Keratinocyte (primary cell): ENCODE results near the gene ATF7IP. TPM values are rescaled to one million over a fixed set of nuclear protein-coding genes. Genes with fewer than 3 reads are reported as not detected.

Experiments used
- DNase-seq: peaks from one replicate; pipeline ENCODE4 v3.0.0-alpha.2; 2011; ENCODE audit warnings: low read depth, missing footprints, low spot score
- FAIRE-seq: peaks from 2 replicates; lab custom pipeline; 2011; peaks lifted over from hg19 to GRCh38; lab: Jason Lieb, UNC
- H2AFZ ChIP-seq: 2 replicates; pipeline ENCODE4 v1.6.0; 2012; ENCODE audit warnings: low read length, control low read depth, inconsistent platforms; ENCODE audit not compliant: control insufficient read depth
- H3K27ac ChIP-seq: 2 replicates; pipeline ENCODE4 v1.5.1; 2011; ENCODE audit warnings: low read length; ENCODE audit not compliant: control insufficient read depth, insufficient read depth
- H3K27me3 ChIP-seq: 3 replicates; pipeline ENCODE4 v1.6.0; 2011; ENCODE audit warnings: low read length; ENCODE audit not compliant: control insufficient read depth, insufficient read depth; ENCODE audit errors: extremely low read depth
- H3K36me3 ChIP-seq, 2 experiments: 2 replicates in 1 of 2; 3 replicates in 1 of 2; pipeline ENCODE4 v1.5.1; 2011; ENCODE audit warnings: low read length in 2 of 2, mild to moderate bottlenecking in 1 of 2; ENCODE audit not compliant: control insufficient read depth in 2 of 2, insufficient read depth in 2 of 2; ENCODE audit errors: extremely low read depth in 1 of 2
- H3K4me1 ChIP-seq: 3 replicates; pipeline ENCODE4 v1.5.1; 2011; ENCODE audit warnings: low read length; ENCODE audit not compliant: control insufficient read depth, insufficient read depth; ENCODE audit errors: extremely low read depth
- H3K4me2 ChIP-seq: 3 replicates; pipeline ENCODE4 v1.6.0; 2011; ENCODE audit warnings: low read depth, low read length; ENCODE audit not compliant: control insufficient read depth, insufficient read depth; ENCODE audit errors: extremely low read depth
- H3K4me3 ChIP-seq, 3 experiments: fragments of 200-600 bp in 1 of 3; sonication (generic) in 1 of 3; 2 replicates in 2 of 3; 3 replicates in 1 of 3; pipeline ENCODE4 v1.5.1; 2011 to 2016; ENCODE audit warnings: low read length in 3 of 3, mild to moderate bottlenecking in 3 of 3, control low read depth in 2 of 3, inconsistent platforms in 1 of 3, low read depth in 1 of 3, mixed read lengths in 1 of 3, mixed run types in 1 of 3, moderate library complexity in 1 of 3; ENCODE audit not compliant: control insufficient read depth in 2 of 3, insufficient read depth in 2 of 3; ENCODE audit errors: extremely low read depth in 1 of 3
- H3K79me2 ChIP-seq: 2 replicates; pipeline ENCODE4 v1.6.0; 2012; ENCODE audit warnings: low read length; ENCODE audit not compliant: control insufficient read depth, insufficient read depth
- H3K9ac ChIP-seq: 3 replicates; pipeline ENCODE4 v1.6.0; 2011; ENCODE audit warnings: low read length; ENCODE audit not compliant: control insufficient read depth, insufficient read depth; ENCODE audit errors: extremely low read depth
- H3K9me1 ChIP-seq: 3 replicates; pipeline ENCODE4 v1.6.0; 2011; ENCODE audit warnings: low read length; ENCODE audit not compliant: control insufficient read depth, insufficient read depth; ENCODE audit errors: extremely low read depth
- H3K9me3 ChIP-seq: 2 replicates; pipeline ENCODE4 v1.5.1; 2012; ENCODE audit warnings: low read depth, low read length; ENCODE audit not compliant: control insufficient read depth
- H4K20me1 ChIP-seq: 3 replicates; pipeline ENCODE4 v1.6.0; 2011; ENCODE audit warnings: low read length; ENCODE audit not compliant: control insufficient read depth, insufficient read depth; ENCODE audit errors: extremely low read depth
- EZH2 ChIP-seq: IDR thresholded peaks from one replicate; pipeline ENCODE4 v1.6.1; 2012; ENCODE audit warnings: inconsistent platforms, mild to moderate bottlenecking, low read length, moderate library complexity
- dilution Hi-C: fragments of 300-500 bp; cut with MboI; formaldehyde crosslinking; loops from one replicate; pipeline ENCODE4 v1.7.0; 2020; ENCODE audit warnings: low sequenced_read_pairs; ENCODE audit not compliant: extremely low pct_ligation_motif_present
- polyA plus RNA-seq, 5 experiments: library from polyadenylated mRNA; depleted of rRNA in 3 of 5; stranded (reverse) in 3 of 5; stranded (forward) in 1 of 5; unstranded in 1 of 5; fragments of >200 nt; gene quantifications; 1 replicate in 1 of 5; 2 replicates in 3 of 5; 3 replicates in 1 of 5; pipeline versions ENCODE4 v1.2.1 to v1.2.3, GENCODE V29; 2011 to 2012; ENCODE audit warnings: missing spikeins in 2 of 5, low read depth in 1 of 5, low replicate concordance in 1 of 5
- TF ChIP-seq, protein P1 (sequence below), 3 experiments: IDR thresholded peaks in 1 of 3; conservative IDR thresholded peaks in 1 of 3; optimal IDR thresholded peaks in 1 of 3; 2 replicates in 2 of 3; 3 replicates in 1 of 3; pipeline versions ENCODE3 to v1.5.1; 2011; ENCODE audit warnings: low read length in 3 of 3, mild to moderate bottlenecking in 3 of 3, moderate library complexity in 2 of 3, control low read depth in 1 of 3, inconsistent platforms in 1 of 3; ENCODE audit not compliant: insufficient read depth in 2 of 3; ENCODE audit errors: extremely low read depth in 1 of 3

The ATF7IP gene
- polyA plus RNA-seq, 1 donor (not counting 4 experiments of a cell fraction or from before 2014, with no cell fraction given) = 16.3 TPM

DNA sequence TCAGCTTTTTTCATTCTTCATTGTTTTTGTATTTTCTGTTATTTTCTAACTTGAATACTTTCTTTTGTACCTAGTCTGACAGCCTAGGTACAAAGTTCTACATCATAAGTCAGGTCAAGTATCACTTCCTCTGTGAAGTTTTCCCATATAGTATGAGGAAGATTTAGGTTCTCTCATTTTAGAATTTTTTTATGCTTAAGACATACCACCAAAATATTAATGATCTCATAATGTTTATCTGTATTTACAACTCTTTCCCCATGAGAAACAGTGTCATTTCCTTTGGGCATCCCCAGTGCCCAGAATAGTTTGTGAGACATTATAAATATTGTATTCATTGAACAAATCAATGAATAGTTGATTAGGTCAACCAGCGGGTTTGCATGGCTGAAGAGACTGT is 3.1 kb upstream of the ATF7IP start:
- no peak for DNase-seq

GRCh38 chr12:14364583-14365271 is 755 bp upstream of the ATF7IP start:
- peak overlapping the region; percentile 71 to 91 (median 73) for H3K4me3 ChIP-seq
- peaks cover 5% of the 10 kb centered on the region for H3K4me1 ChIP-seq
- H3K36me3 ChIP-seq = no peaks in the 10 kb centered on the region
- peak overlapping the region; percentile 94 for H3K4me2 ChIP-seq
- no peaks in the 10 kb centered on the region for H3K27me3 ChIP-seq
- no peak for TF ChIP-seq EZH2
- TF ChIP-seq, protein P1, sequence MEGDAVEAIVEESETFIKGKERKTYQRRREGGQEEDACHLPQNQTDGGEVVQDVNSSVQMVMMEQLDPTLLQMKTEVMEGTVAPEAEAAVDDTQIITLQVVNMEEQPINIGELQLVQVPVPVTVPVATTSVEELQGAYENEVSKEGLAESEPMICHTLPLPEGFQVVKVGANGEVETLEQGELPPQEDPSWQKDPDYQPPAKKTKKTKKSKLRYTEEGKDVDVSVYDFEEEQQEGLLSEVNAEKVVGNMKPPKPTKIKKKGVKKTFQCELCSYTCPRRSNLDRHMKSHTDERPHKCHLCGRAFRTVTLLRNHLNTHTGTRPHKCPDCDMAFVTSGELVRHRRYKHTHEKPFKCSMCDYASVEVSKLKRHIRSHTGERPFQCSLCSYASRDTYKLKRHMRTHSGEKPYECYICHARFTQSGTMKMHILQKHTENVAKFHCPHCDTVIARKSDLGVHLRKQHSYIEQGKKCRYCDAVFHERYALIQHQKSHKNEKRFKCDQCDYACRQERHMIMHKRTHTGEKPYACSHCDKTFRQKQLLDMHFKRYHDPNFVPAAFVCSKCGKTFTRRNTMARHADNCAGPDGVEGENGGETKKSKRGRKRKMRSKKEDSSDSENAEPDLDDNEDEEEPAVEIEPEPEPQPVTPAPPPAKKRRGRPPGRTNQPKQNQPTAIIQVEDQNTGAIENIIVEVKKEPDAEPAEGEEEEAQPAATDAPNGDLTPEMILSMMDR (optimal IDR thresholded peaks at IDR 0.05 in 1 of 3, IDR thresholded peaks at IDR 0.05 in 1 of 3, conservative IDR thresholded peaks at IDR 0.05 in 1 of 3; ENCODE audit: extremely low read depth in 1 of 3, insufficient read depth in 2 of 3, low read length in 3 of 3) = no peak
- H3K79me2 ChIP-seq = peaks cover 34% of the 10 kb centered on the region
- H3K9me1 ChIP-seq = no peaks in the 10 kb centered on the region
- FAIRE-seq = no peak
- peak overlapping the region; percentile 93 for H3K9ac ChIP-seq
- H3K27ac ChIP-seq = peak overlapping the region; percentile 98
- DNase-seq = no peak
- dilution Hi-C loops = no loop called here
- no peaks in the 10 kb centered on the region for H4K20me1 ChIP-seq
- peak overlapping the region; percentile 52 for H2AFZ ChIP-seq
- H3K9me3 ChIP-seq = no peaks in the 10 kb centered on the region

More for the DNA sequence above, 3.1 kb upstream of the ATF7IP start:
- Histone ChIP-seq H3K27ac (no peak overlapping the region), H3K9ac (no peak overlapping the region), H3K79me2 (peaks cover 11% of the 10 kb centered on the region), H3K9me1 (no peaks in the 10 kb centered on the region), H3K36me3 (no peaks in the 10 kb centered on the region), H3K27me3 (no peaks in the 10 kb centered on the region), H3K9me3 (no peaks in the 10 kb centered on the region), H3K4me3 (no peak overlapping the region), H3K4me1 (no peaks in the 10 kb centered on the region), H2AFZ (no peak overlapping the region), H3K4me2 (no peak overlapping the region), H4K20me1 (no peaks in the 10 kb centered on the region)
- FAIRE-seq = no peak
- dilution Hi-C loops = no loop called here
- TF ChIP-seq EZH2 = no peak
- TF ChIP-seq, protein P1 (optimal IDR thresholded peaks at IDR 0.05 in 1 of 3, IDR thresholded peaks at IDR 0.05 in 1 of 3, conservative IDR thresholded peaks at IDR 0.05 in 1 of 3; ENCODE audit: extremely low read depth in 1 of 3, insufficient read depth in 2 of 3, low read length in 3 of 3) = no peak
